Smooth muscle cell (in vitro differentiated cells): Measurements from ENCODE around the gene DLL1. TPM values are rescaled to one million over a fixed set of nuclear protein-coding genes. Genes with fewer than 3 reads are reported as not detected.

Experiments
- DNase-seq: peaks from one replicate; lab custom pipeline; 2025; ENCODE audit not compliant: unreplicated experiment; lab: John Stamatoyannopoulos, UW
- H2AFZ ChIP-seq: fragments of 200-600 bp; sonication (generic); 2 replicates; pipeline ENCODE4 v1.6.0; 2016; ENCODE audit warnings: antibody characterized with exemption, low read depth, mild to moderate bottlenecking
- H3F3A ChIP-seq: fragments of 200-600 bp; sonication (generic); 2 replicates; pipeline ENCODE4 v1.6.0; 2017; ENCODE audit warnings: antibody characterized with exemption, low read depth
- H3K27ac ChIP-seq: fragments of 200-600 bp; sonication (generic); 2 replicates; pipeline ENCODE4 v1.5.1; 2016; ENCODE audit warnings: low read depth, mild to moderate bottlenecking
- H3K27me3 ChIP-seq: fragments of 200-600 bp; sonication (generic); 2 replicates; pipeline ENCODE4 v1.6.1; 2016; ENCODE audit warnings: low read depth, mild to moderate bottlenecking
- H3K36me3 ChIP-seq: fragments of 200-600 bp; sonication (generic); 2 replicates; pipeline ENCODE4 v1.5.1; 2016; ENCODE audit warnings: low read depth
- H3K4me1 ChIP-seq: fragments of 200-600 bp; sonication (generic); 2 replicates; pipeline ENCODE4 v1.5.1; 2016; ENCODE audit warnings: low read depth
- H3K4me2 ChIP-seq: fragments of 200-600 bp; sonication (generic); 2 replicates; pipeline ENCODE4 v1.6.0; 2016; ENCODE audit warnings: mild to moderate bottlenecking
- H3K4me3 ChIP-seq: fragments of 200-600 bp; sonication (generic); 2 replicates; pipeline ENCODE4 v1.5.1; 2016; ENCODE audit warnings: mild to moderate bottlenecking
- H3K79me2 ChIP-seq: fragments of 200-600 bp; sonication (generic); 2 replicates; pipeline ENCODE4 v1.6.0; 2016; ENCODE audit warnings: low read depth, mild to moderate bottlenecking
- H3K9ac ChIP-seq: fragments of 200-600 bp; sonication (generic); 2 replicates; pipeline ENCODE4 v1.6.0; 2016; ENCODE audit warnings: low read depth
- H3K9me3 ChIP-seq: fragments of 200-600 bp; sonication (generic); replicated peaks from 2 replicates; pipeline ENCODE4 v1.5.1; 2016; ENCODE audit warnings: low read depth
- H4K20me1 ChIP-seq: fragments of 200-600 bp; sonication (generic); 2 replicates; pipeline ENCODE4 v1.6.0; 2016; ENCODE audit warnings: low read depth
- WGBS: methylation state at CpG from one replicate; pipeline ENCODE4 v1.1.7; 2016; ENCODE audit warnings: low lambda C conversion rate; 5-methylcytosine and 5-hydroxymethylcytosine counted together
- polyA plus RNA-seq: library from polyadenylated mRNA; unstranded; fragments of >200 nt; fragmentation: Nextera tagmentation; extraction: Ambion mirVana; gene quantifications from 2 replicates; pipeline ENCODE4 v1.2.1, GENCODE V29; 2016
- total RNA-seq: library from RNA; depleted of rRNA; stranded (reverse); fragments of >200 nt; gene quantifications from 2 replicates; pipeline ENCODE4 v1.2.3, GENCODE V29; 2014
- TF ChIP-seq, protein P1 (sequence below): fragments of 200-600 bp; sonication (generic); IDR thresholded peaks from 2 replicates; pipeline ENCODE4 v1.5.1; 2017; ENCODE audit warnings: borderline replicate concordance, mild to moderate bottlenecking, antibody characterized with exemption; ENCODE audit not compliant: insufficient read depth, poor library complexity, severe bottlenecking

The DLL1 gene
- total and polyA plus RNA-seq, 2 experiments from 2014 or later = 0.36 to 0.70 TPM

DNA sequence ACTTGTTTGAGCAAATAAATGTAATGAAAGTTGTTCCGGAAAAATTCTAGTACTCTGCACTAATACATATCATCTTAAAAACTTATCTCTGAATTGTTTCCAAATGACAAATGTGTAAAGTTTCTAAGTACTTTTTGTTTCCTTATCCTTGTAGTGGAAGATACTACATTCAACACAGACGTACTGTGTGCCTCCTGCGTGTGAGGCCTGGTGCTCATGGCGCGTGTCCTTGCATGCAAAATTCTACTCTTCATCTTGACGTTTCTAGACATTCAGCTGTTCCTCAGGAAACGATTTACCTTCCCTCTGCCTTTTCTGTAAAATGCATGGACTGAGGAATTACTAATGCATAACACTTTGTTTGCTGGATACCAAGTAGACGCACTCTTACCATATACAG is 11.5 kb downstream of the DLL1 start:
- no peaks in the 10 kb centered on the region for H3K79me2 ChIP-seq
- H3K4me1 ChIP-seq = no peaks in the 10 kb centered on the region
- peaks cover 28% of the 10 kb centered on the region for H3K27me3 ChIP-seq
- H4K20me1 ChIP-seq = no peaks in the 10 kb centered on the region
- no peaks in the 10 kb centered on the region for H3K9me3 ChIP-seq
- H3K9ac ChIP-seq = no peak overlapping the region
- WGBS = 92% methylated on average over 8 of the region's 8 CpGs
- no peaks in the 10 kb centered on the region for H3F3A ChIP-seq
- no peak overlapping the region for H2AFZ ChIP-seq
- H3K4me2 ChIP-seq = no peak overlapping the region
- TF ChIP-seq, protein P1, sequence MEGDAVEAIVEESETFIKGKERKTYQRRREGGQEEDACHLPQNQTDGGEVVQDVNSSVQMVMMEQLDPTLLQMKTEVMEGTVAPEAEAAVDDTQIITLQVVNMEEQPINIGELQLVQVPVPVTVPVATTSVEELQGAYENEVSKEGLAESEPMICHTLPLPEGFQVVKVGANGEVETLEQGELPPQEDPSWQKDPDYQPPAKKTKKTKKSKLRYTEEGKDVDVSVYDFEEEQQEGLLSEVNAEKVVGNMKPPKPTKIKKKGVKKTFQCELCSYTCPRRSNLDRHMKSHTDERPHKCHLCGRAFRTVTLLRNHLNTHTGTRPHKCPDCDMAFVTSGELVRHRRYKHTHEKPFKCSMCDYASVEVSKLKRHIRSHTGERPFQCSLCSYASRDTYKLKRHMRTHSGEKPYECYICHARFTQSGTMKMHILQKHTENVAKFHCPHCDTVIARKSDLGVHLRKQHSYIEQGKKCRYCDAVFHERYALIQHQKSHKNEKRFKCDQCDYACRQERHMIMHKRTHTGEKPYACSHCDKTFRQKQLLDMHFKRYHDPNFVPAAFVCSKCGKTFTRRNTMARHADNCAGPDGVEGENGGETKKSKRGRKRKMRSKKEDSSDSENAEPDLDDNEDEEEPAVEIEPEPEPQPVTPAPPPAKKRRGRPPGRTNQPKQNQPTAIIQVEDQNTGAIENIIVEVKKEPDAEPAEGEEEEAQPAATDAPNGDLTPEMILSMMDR = no peak
- no peak overlapping the region for H3K27ac ChIP-seq
- no peak overlapping the region for H3K4me3 ChIP-seq
- no peaks in the 10 kb centered on the region for H3K36me3 ChIP-seq
- no peak for DNase-seq

DNA sequence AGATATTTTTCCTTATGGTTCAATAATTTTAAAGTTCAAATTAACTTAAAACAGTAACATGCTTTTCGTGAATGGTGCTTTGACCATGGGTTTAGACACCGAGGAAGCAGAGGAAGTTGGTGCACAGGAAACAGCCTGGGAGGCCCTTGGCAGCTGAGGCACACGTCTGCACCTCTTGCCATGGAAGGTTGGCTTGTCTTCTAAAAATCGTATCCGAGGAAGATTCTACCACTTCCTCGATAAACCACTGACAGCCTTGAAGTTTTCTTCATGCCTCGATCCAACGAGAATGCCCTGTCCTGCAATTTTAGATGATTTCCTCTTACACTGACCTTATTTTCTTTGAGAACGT is 12.2 kb downstream of the DLL1 start:
- H3K4me2 ChIP-seq = no peak overlapping the region
- no peak for DNase-seq
- H3K9me3 ChIP-seq = no peaks in the 10 kb centered on the region
- TF ChIP-seq, protein P1 = no peak
- H4K20me1 ChIP-seq = no peaks in the 10 kb centered on the region
- H3K79me2 ChIP-seq = no peaks in the 10 kb centered on the region
- no peaks in the 10 kb centered on the region for H3K36me3 ChIP-seq
- H3K4me3 ChIP-seq = no peak overlapping the region
- H3K27ac ChIP-seq = no peak overlapping the region
- WGBS = 92% methylated on average over 9 of the region's 9 CpGs
- H3F3A ChIP-seq = no peaks in the 10 kb centered on the region
- peaks cover 28% of the 10 kb centered on the region for H3K27me3 ChIP-seq
- H3K4me1 ChIP-seq = no peaks in the 10 kb centered on the region
- no peak overlapping the region for H2AFZ ChIP-seq
- H3K9ac ChIP-seq = no peak overlapping the region

DNA sequence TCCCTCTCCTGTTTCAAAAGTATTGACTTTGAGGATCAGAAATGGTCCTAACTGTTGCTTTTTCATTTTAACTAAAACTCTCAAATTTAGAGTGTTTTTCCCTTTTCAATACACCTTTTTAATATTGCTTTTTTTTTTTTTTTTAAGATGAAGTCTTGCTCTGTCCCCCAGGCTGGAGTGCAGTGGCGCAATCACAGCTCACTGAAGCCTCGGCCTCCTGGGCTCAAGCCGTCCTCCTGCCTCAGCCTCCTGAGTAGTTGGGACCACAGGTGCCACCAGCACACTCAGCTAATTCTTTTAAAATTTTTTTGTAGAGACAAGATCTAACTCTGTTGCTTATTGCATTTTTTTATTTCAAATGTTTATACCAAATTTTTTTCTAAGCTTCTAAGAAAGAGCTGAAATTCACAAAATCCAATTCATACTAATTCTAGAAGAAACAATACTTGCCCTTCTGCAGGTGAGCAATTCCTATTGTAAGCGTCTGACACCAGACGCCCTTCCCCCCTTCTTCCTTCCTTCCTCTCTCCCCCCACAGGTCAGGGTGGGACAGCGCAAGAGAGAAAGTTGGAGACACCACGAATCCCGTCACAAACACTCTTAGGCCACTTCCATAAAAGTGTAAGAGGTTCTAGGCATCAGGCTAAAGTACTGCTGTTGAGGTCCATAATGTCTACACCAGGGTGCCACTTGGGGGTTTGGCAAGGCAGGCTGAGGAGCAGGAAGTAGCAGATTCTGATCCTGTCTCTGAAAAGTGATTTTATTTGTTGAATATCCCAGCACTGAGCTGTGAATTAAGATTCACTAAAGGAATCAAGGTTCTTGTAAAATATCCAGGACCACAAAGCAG is 12.8 kb downstream of the DLL1 start:
- no peak overlapping the region for H2AFZ ChIP-seq
- TF ChIP-seq, protein P1 = no peak
- H3K79me2 ChIP-seq = no peaks in the 10 kb centered on the region
- H4K20me1 ChIP-seq = no peaks in the 10 kb centered on the region
- H3K9me3 ChIP-seq = no peaks in the 10 kb centered on the region
- no peaks in the 10 kb centered on the region for H3K4me1 ChIP-seq
- H3K27ac ChIP-seq = no peak overlapping the region
- no peaks in the 10 kb centered on the region for H3K36me3 ChIP-seq
- H3F3A ChIP-seq = no peaks in the 10 kb centered on the region
- H3K9ac ChIP-seq = no peak overlapping the region
- WGBS = 82% methylated on average over 8 of the region's 8 CpGs
- DNase-seq = no peak
- no peak overlapping the region for H3K4me2 ChIP-seq
- H3K27me3 ChIP-seq = peaks cover 28% of the 10 kb centered on the region
- no peak overlapping the region for H3K4me3 ChIP-seq
